DOHH2 (cell line): ENCODE results near the gene ACAD9.

Experiments used
- H3F3A ChIP-seq: fragments of 200-600 bp; sonication (generic), shearing (Covaris generic); 2 replicates; pipeline ENCODE4 v1.6.0; 2016; ENCODE audit warnings: antibody characterized with exemption, mild to moderate bottlenecking; ENCODE audit not compliant: control insufficient read depth, insufficient read depth
- H3K27ac ChIP-seq: fragments of 200-600 bp; sonication (generic); 2 replicates; pipeline ENCODE4 v1.5.1; 2014; ENCODE audit warnings: low read depth, mild to moderate bottlenecking, low read length, moderate library complexity
- H3K27me3 ChIP-seq: fragments of 200-600 bp; sonication (generic); 2 replicates; pipeline ENCODE4 v1.6.1; 2014; ENCODE audit warnings: mild to moderate bottlenecking, low read length, mixed read lengths; ENCODE audit not compliant: control insufficient read depth
- H3K36me3 ChIP-seq: fragments of 200-600 bp; sonication (generic); 2 replicates; pipeline ENCODE4 v1.6.1; 2014; ENCODE audit warnings: mild to moderate bottlenecking, low read length, moderate library complexity, mixed read lengths; ENCODE audit not compliant: control insufficient read depth
- H3K4me1 ChIP-seq: fragments of 200-600 bp; sonication (generic); 2 replicates; pipeline ENCODE4 v1.6.1; 2014; ENCODE audit warnings: mild to moderate bottlenecking, low read length, mixed read lengths; ENCODE audit not compliant: control insufficient read depth
- H3K4me2 ChIP-seq: fragments of 200-600 bp; sonication (generic); 2 replicates; pipeline ENCODE4 v1.6.0; 2014; ENCODE audit warnings: mild to moderate bottlenecking, low read length, moderate library complexity
- H3K4me3 ChIP-seq: fragments of 200-600 bp; sonication (generic); 2 replicates; pipeline ENCODE4 v1.5.1; 2014; ENCODE audit warnings: mild to moderate bottlenecking, low read length, mixed read lengths
- H3K79me2 ChIP-seq: fragments of 200-600 bp; sonication (generic); 2 replicates; pipeline ENCODE4 v1.6.1; 2014; ENCODE audit warnings: mild to moderate bottlenecking, low read length, mixed read lengths; ENCODE audit not compliant: control insufficient read depth
- H3K9me2 ChIP-seq: fragments of 200-600 bp; sonication (generic); replicated peaks from 2 replicates; pipeline ENCODE4 v1.6.1; 2014; ENCODE audit warnings: mild to moderate bottlenecking, low read length, mixed read lengths; ENCODE audit not compliant: control insufficient read depth
- H3K9me3 ChIP-seq: fragments of 200-600 bp; sonication (generic); 2 replicates; pipeline ENCODE4 v1.6.1; 2014; ENCODE audit warnings: antibody characterized with exemption, low read length, mixed read lengths; ENCODE audit not compliant: control insufficient read depth, insufficient read depth
- H4K20me1 ChIP-seq: fragments of 200-600 bp; sonication (generic); 2 replicates; pipeline ENCODE4 v1.6.0; 2014; ENCODE audit warnings: low read depth, mild to moderate bottlenecking, antibody characterized with exemption, low read length, moderate library complexity; ENCODE audit not compliant: control insufficient read depth, insufficient read depth
- CTCF ChIP-seq: fragments of 200-600 bp; sonication (generic); IDR thresholded peaks from one replicate; pipeline ENCODE4 v1.5.1; 2014; ENCODE audit warnings: antibody characterized with exemption, mild to moderate bottlenecking, low read depth, low read length; ENCODE audit not compliant: poor library complexity, severe bottlenecking
- EZH2phosphoT487 ChIP-seq: fragments of 200-600 bp; sonication (generic); IDR thresholded peaks from 2 replicates; pipeline ENCODE4 v1.6.1; 2017; ENCODE audit warnings: borderline replicate concordance, mild to moderate bottlenecking, antibody characterized with exemption, low read length, moderate library complexity, mixed read lengths

ACAD9 gene

DNA sequence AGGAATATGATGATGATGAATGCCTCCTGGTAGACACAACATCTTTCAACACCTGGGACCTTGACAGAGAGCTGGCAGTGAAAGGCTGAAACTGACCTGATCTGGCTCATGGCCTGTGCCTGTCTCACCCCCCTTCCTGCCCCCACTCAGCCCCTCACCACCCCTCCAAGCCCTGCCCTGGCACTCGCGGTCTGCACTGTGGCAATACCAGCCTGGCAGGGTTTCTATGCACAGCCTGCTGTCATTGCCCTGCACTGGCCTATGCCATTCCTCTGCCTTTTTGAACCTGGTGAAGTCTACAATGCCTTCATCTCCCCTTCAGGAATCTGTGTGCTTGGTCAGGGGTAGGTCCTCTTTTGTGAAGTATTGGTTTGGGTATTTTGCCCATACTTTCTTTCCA is 56.5 kb downstream of the ACAD9 start:
- Histone ChIP-seq H3K27ac (no peak overlapping the region), H3F3A (no peaks in the 10 kb centered on the region), H3K9me3 (no peaks in the 10 kb centered on the region), H3K4me3 (no peak overlapping the region), H3K9me2 (no peaks in the 10 kb centered on the region), H4K20me1 (no peaks in the 10 kb centered on the region), H3K27me3 (peaks cover 5% of the 10 kb centered on the region), H3K4me1 (no peaks in the 10 kb centered on the region), H3K79me2 (no peaks in the 10 kb centered on the region), H3K36me3 (no peaks in the 10 kb centered on the region), H3K4me2 (no peak overlapping the region)
- no peak for TF ChIP-seq CTCF

GRCh38 chr3:128936341-128936740 is 56.9 kb downstream of the ACAD9 start:
- no peaks in the 10 kb centered on the region for H3K9me3 ChIP-seq
- TF ChIP-seq CTCF = no peak
- no peaks in the 10 kb centered on the region for H3F3A ChIP-seq
- no peaks in the 10 kb centered on the region for H4K20me1 ChIP-seq
- peaks cover 5% of the 10 kb centered on the region for H3K27me3 ChIP-seq
- no peaks in the 10 kb centered on the region for H3K4me1 ChIP-seq
- H3K27ac ChIP-seq = no peak overlapping the region
- no peak overlapping the region for H3K4me3 ChIP-seq
- H3K4me2 ChIP-seq = no peak overlapping the region
- H3K36me3 ChIP-seq = no peaks in the 10 kb centered on the region
- no peaks in the 10 kb centered on the region for H3K9me2 ChIP-seq
- no peaks in the 10 kb centered on the region for H3K79me2 ChIP-seq

- Histone ChIP-seq H3K27me3 (peaks cover 5% of the 10 kb centered on the region), H3F3A (no peaks in the 10 kb centered on the region), H3K4me1 (no peaks in the 10 kb centered on the region), H3K9me3 (no peaks in the 10 kb centered on the region), H3K36me3 (no peaks in the 10 kb centered on the region), H4K20me1 (no peaks in the 10 kb centered on the region), H3K4me2 (no peak overlapping the region), H3K79me2 (no peaks in the 10 kb centered on the region), H3K4me3 (no peak overlapping the region), H3K27ac (no peak overlapping the region), H3K9me2 (no peaks in the 10 kb centered on the region)
- TF ChIP-seq CTCF (no peak), EZH2phosphoT487 (no peak)
Measured at GRCh38 chr3:128940252-128940651, 60.8 kb downstream of the ACAD9 start.
